Globus pallidus (tissue), 1 donor: ENCODE results near the gene FLT3.
"Not testable (repeated sequence)": the region's sequence is repeated elsewhere in the genome, so short reads cannot be mapped to it uniquely, and the experiment has no call there.

Source experiments
- DNase-seq: peaks from one replicate; pipeline ENCODE4 v3.0.0-alpha.2; 2015; ENCODE audit warnings: low spot score

The FLT3 gene

GRCh38 chr13:28044608-28045007, 55.8 kb downstream of the FLT3 start:
- DNase-seq: no peak

- no peak for DNase-seq
These were observed 57.2 kb downstream of the FLT3 start for GRCh38 chr13:28043224-28043623.

GRCh38 chr13:28041501-28041900, 58.9 kb downstream of the FLT3 start:
- no peak for DNase-seq

GRCh38 chr13:28041031-28041461, 59.3 kb downstream of the FLT3 start:
- peak; percentile 17 for DNase-seq

GRCh38 chr13:28037399-28037798, 63.0 kb downstream of the FLT3 start:
- no peak for DNase-seq

- DNase-seq: no peak
These were observed 65.1 kb downstream of the FLT3 start for GRCh38 chr13:28035146-28035782.

- DNase-seq: no peak
These were observed 66.3 kb downstream of the FLT3 start for GRCh38 chr13:28033894-28034655.

- DNase-seq: not testable (repeated sequence)
These were observed 67.9 kb downstream of the FLT3 start for GRCh38 chr13:28032438-28032837.

GRCh38 chr13:28031896-28032288, 68.5 kb downstream of the FLT3 start:
- no peak for DNase-seq

- peak; percentile 68 for DNase-seq
These were observed 69.0 kb downstream of the FLT3 start for GRCh38 chr13:28031220-28031895.

GRCh38 chr13:28027607-28028364, 72.6 kb downstream of the FLT3 start:
- no peak for DNase-seq

- no peak for DNase-seq
These were observed 73.3 kb downstream of the FLT3 start for GRCh38 chr13:28027071-28027470.

GRCh38 chr13:28026508-28026907, 73.9 kb downstream of the FLT3 start:
- DNase-seq: no peak

GRCh38 chr13:28022848-28023518, 77.4 kb downstream of the FLT3 start:
- no peak for DNase-seq

GRCh38 chr13:28014301-28014700, 86.1 kb downstream of the FLT3 start:
- no peak for DNase-seq

GRCh38 chr13:28013482-28013881, 86.9 kb downstream of the FLT3 start:
- DNase-seq: no peak

GRCh38 chr13:28012896-28013295, 87.5 kb downstream of the FLT3 start:
- no peak for DNase-seq

GRCh38 chr13:28012383-28012782, 88.0 kb downstream of the FLT3 start:
- no peak for DNase-seq

GRCh38 chr13:28010046-28010445, 90.3 kb downstream of the FLT3 start:
- DNase-seq: no peak

GRCh38 chr13:28005016-28005415, 95.4 kb downstream of the FLT3 start:
- not testable (repeated sequence) for DNase-seq

- DNase-seq: no peak
These were observed 97.3 kb downstream of the FLT3 start for GRCh38 chr13:28002886-28003698.
